ENCODE data around the gene SH3RF3.

- no peak for TF ChIP-seq CTCF (IDR thresholded peaks at IDR 0.05)
- no peak for TF ChIP-seq RCOR1 (IDR thresholded peaks at IDR 0.05; ENCODE audit: low read length)
- no peak for TF ChIP-seq ZBTB33 (IDR thresholded peaks at IDR 0.05; ENCODE audit: borderline replicate concordance, low read depth)
- no peak for TF ChIP-seq NFIC (IDR thresholded peaks at IDR 0.05; ENCODE audit: borderline replicate concordance)
- no peak for TF ChIP-seq EP300 (IDR thresholded peaks at IDR 0.05; ENCODE audit: borderline replicate concordance in 1 of 2, low read depth in 1 of 2, low read length in 1 of 2)
- no peak for TF ChIP-seq NRF1 (IDR thresholded peaks at IDR 0.05; ENCODE audit: low read depth, low read length)
- TF ChIP-seq YY1 (IDR thresholded peaks at IDR 0.05; ENCODE audit: low read depth) = no peak
- TF ChIP-seq FOXM1 (IDR thresholded peaks at IDR 0.05; ENCODE audit: low read depth) = no peak
- no peak for TF ChIP-seq JUND (IDR thresholded peaks at IDR 0.05)
- TF ChIP-seq GABPA (IDR thresholded peaks at IDR 0.05; ENCODE audit: low read depth) = no peak
- no peak for TF ChIP-seq EZH2phosphoT487 (IDR thresholded peaks at IDR 0.05; ENCODE audit: borderline replicate concordance, low read depth)
- no peak for TF ChIP-seq FOSL2 (IDR thresholded peaks at IDR 0.05; ENCODE audit: borderline replicate concordance, low read depth)
- no peak for TF ChIP-seq PBX3 (IDR thresholded peaks at IDR 0.05)
- TF ChIP-seq MXI1 (IDR thresholded peaks at IDR 0.05; ENCODE audit: low read depth, low read length) = no peak
Observed at GRCh38 chr2:109129921-109130722, 1.1 kb downstream of the SH3RF3 start.

Data from SK-N-SH (cell line).